ENCODE data around the gene SERPINA6.
"Not testable (repeated sequence)": the region's sequence is repeated elsewhere in the genome, so short reads cannot be mapped to it uniquely, and the experiment has no call there.

SERPINA6 gene

GRCh38 chr14:94354190-94354589 is 31.1 kb upstream of the SERPINA6 start:
- H3K27ac ChIP-seq (ENCODE audit: low read length); DNase-seq (ENCODE audit: low read depth, low spot score); H3K4me3 ChIP-seq (ENCODE audit: low read length); H3K9me3 ChIP-seq (ENCODE audit: control insufficient read depth, insufficient read depth, low read length); H3K4me1 ChIP-seq (ENCODE audit: control insufficient read depth, insufficient read depth, low read length); H3K36me3 ChIP-seq (ENCODE audit: control insufficient read depth, insufficient read depth, low read length); H3K27me3 ChIP-seq (ENCODE audit: control insufficient read depth, insufficient read depth, low read length): not testable (repeated sequence)
- no CpG with 5 or more reads among the region's 8 CpGs for WGBS (ENCODE audit: insufficient coverage, insufficient read length)

DNA sequence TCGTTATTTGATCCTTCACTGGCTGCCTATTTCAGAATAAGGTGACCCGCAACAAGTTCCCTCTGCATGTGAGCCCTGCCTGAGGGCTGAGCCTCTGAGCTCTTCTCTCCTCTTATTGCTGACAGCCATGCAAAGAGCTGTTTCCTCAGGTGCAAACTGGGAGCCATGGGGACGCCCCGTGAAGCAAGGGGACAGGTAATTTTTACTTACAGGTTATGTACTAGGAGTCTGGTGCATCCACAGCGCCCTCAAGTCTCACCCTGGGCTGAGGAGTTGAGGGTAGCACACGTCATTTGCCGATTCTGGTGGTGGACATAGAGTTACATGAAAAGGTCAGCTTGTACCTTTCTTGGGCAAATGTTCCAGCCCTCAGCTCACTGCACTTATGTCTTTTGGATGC is 26.1 kb upstream of the SERPINA6 start:
- no peak for DNase-seq (ENCODE audit: low read depth, low spot score)
- Histone ChIP-seq H3K9me3 (ENCODE audit: control insufficient read depth, insufficient read depth, low read length) (no peaks in the 10 kb centered on the region), H3K27ac (ENCODE audit: low read length) (no peak overlapping the region), H3K4me3 (ENCODE audit: low read length) (no peak overlapping the region), H3K36me3 (ENCODE audit: control insufficient read depth, insufficient read depth, low read length) (no peaks in the 10 kb centered on the region), H3K27me3 (ENCODE audit: control insufficient read depth, insufficient read depth, low read length) (no peaks in the 10 kb centered on the region), H3K4me1 (ENCODE audit: control insufficient read depth, insufficient read depth, low read length) (no peaks in the 10 kb centered on the region)
- no CpG with 5 or more reads among the region's 7 CpGs for WGBS (ENCODE audit: insufficient coverage, insufficient read length)

- Histone ChIP-seq H3K4me1 (ENCODE audit: control insufficient read depth, insufficient read depth, low read length) (no peaks in the 10 kb centered on the region), H3K9me3 (ENCODE audit: control insufficient read depth, insufficient read depth, low read length) (no peaks in the 10 kb centered on the region), H3K27me3 (ENCODE audit: control insufficient read depth, insufficient read depth, low read length) (no peaks in the 10 kb centered on the region), H3K4me3 (ENCODE audit: low read length) (no peak overlapping the region), H3K36me3 (ENCODE audit: control insufficient read depth, insufficient read depth, low read length) (no peaks in the 10 kb centered on the region), H3K27ac (ENCODE audit: low read length) (no peak overlapping the region)
- no peak for DNase-seq (ENCODE audit: low read depth, low spot score)
Observed at GRCh38 chr14:94348836-94349235, 25.7 kb upstream of the SERPINA6 start.

DNA sequence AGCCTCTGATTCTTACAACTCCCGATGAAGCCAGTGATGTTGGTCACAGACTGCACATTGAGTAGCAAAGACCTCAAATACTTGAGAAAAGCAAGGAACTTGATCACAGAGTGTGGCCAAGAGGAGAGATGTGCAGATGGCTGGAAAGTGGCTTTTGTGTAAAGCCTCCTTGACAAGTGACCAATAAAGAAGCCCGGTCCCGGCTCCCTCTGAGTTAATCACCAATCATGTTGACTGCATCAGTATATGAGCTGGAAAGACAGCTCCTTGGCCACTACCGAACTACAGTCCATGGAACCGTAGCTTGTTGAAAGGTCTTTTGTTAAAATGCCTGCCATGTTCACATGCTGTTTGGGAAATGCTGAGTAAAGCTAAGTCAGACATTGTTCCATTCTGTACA is 23.7 kb upstream of the SERPINA6 start:
- Histone ChIP-seq H3K9me3 (ENCODE audit: control insufficient read depth, insufficient read depth, low read length) (no peaks in the 10 kb centered on the region), H3K4me3 (ENCODE audit: low read length) (no peak overlapping the region), H3K27ac (ENCODE audit: low read length) (no peak overlapping the region), H3K36me3 (ENCODE audit: control insufficient read depth, insufficient read depth, low read length) (no peaks in the 10 kb centered on the region), H3K27me3 (ENCODE audit: control insufficient read depth, insufficient read depth, low read length) (no peaks in the 10 kb centered on the region), H3K4me1 (ENCODE audit: control insufficient read depth, insufficient read depth, low read length) (no peaks in the 10 kb centered on the region)
- WGBS (ENCODE audit: insufficient coverage, insufficient read length) = no CpG with 5 or more reads among the region's 5 CpGs
- DNase-seq (ENCODE audit: low read depth, low spot score) = no peak

GRCh38 chr14:94346065-94346786 is 23.1 kb upstream of the SERPINA6 start:
- WGBS (ENCODE audit: insufficient coverage, insufficient read length) = no CpG with 5 or more reads among the region's 24 CpGs
- H3K27ac ChIP-seq (ENCODE audit: low read length); H3K9me3 ChIP-seq (ENCODE audit: control insufficient read depth, insufficient read depth, low read length); DNase-seq (ENCODE audit: low read depth, low spot score); H3K4me1 ChIP-seq (ENCODE audit: control insufficient read depth, insufficient read depth, low read length); H3K4me3 ChIP-seq (ENCODE audit: low read length); H3K36me3 ChIP-seq (ENCODE audit: control insufficient read depth, insufficient read depth, low read length); H3K27me3 ChIP-seq (ENCODE audit: control insufficient read depth, insufficient read depth, low read length): not testable (repeated sequence)

DNA sequence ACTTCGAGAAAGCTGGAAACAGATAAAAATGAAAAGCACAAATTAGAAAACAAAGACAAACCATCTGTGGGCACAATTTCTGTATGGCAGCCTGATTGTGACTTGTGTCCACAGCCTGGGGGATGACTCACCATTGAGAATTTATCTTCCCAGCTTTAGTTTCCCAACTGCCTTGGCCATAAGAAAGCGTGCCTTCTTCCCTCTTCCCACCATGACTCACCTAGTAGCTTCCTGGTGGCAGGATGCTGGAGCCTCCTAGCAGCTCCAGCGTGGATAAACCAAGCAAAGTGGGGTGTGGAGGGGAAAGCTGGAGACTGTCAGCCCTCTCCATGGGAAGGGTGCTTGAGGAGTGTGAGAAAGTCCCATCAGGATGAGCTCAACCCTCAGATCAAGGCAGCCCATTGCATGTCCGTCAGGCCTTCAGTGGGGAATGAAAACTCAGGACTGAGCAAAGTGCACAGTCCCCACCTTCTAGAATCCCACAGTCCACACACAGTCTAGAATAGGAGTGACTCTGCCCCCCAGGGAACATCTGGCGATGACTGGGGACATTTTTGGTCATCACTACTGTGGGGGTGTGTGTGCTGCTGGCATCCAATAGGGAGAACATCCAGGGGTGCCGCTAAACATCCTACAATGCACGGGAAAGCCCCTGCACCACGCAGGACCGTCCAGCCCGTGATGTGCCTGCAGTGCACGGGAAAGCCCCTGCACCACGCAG is 22.4 kb upstream of the SERPINA6 start:
- H3K27ac ChIP-seq (ENCODE audit: low read length) = no peak overlapping the region
- no peak overlapping the region for H3K4me3 ChIP-seq (ENCODE audit: low read length)
- no CpG with 5 or more reads among the region's 12 CpGs for WGBS (ENCODE audit: insufficient coverage, insufficient read length)
- no peaks in the 10 kb centered on the region for H3K27me3 ChIP-seq (ENCODE audit: control insufficient read depth, insufficient read depth, low read length)
- no peaks in the 10 kb centered on the region for H3K36me3 ChIP-seq (ENCODE audit: control insufficient read depth, insufficient read depth, low read length)
- H3K4me1 ChIP-seq (ENCODE audit: control insufficient read depth, insufficient read depth, low read length) = no peaks in the 10 kb centered on the region
- H3K9me3 ChIP-seq (ENCODE audit: control insufficient read depth, insufficient read depth, low read length) = no peaks in the 10 kb centered on the region
- no peak for DNase-seq (ENCODE audit: low read depth, low spot score)

GRCh38 chr14:94344389-94344788 is 21.3 kb upstream of the SERPINA6 start:
- no CpG with 5 or more reads among the region's 3 CpGs for WGBS (ENCODE audit: insufficient coverage, insufficient read length)
- no peaks in the 10 kb centered on the region for H3K9me3 ChIP-seq (ENCODE audit: control insufficient read depth, insufficient read depth, low read length)
- H3K36me3 ChIP-seq (ENCODE audit: control insufficient read depth, insufficient read depth, low read length) = no peaks in the 10 kb centered on the region
- no peaks in the 10 kb centered on the region for H3K4me1 ChIP-seq (ENCODE audit: control insufficient read depth, insufficient read depth, low read length)
- no peaks in the 10 kb centered on the region for H3K27me3 ChIP-seq (ENCODE audit: control insufficient read depth, insufficient read depth, low read length)
- DNase-seq (ENCODE audit: low read depth, low spot score) = no peak
- no peak overlapping the region for H3K27ac ChIP-seq (ENCODE audit: low read length)
- no peak overlapping the region for H3K4me3 ChIP-seq (ENCODE audit: low read length)

- Histone ChIP-seq H3K36me3 (ENCODE audit: control insufficient read depth, insufficient read depth, low read length) (no peaks in the 10 kb centered on the region), H3K27me3 (ENCODE audit: control insufficient read depth, insufficient read depth, low read length) (no peaks in the 10 kb centered on the region), H3K9me3 (ENCODE audit: control insufficient read depth, insufficient read depth, low read length) (no peaks in the 10 kb centered on the region), H3K4me1 (ENCODE audit: control insufficient read depth, insufficient read depth, low read length) (no peaks in the 10 kb centered on the region), H3K27ac (ENCODE audit: low read length) (no peak overlapping the region), H3K4me3 (ENCODE audit: low read length) (no peak overlapping the region)
- no CpG with 5 or more reads among the region's 8 CpGs for WGBS (ENCODE audit: insufficient coverage, insufficient read length)
- no peak for DNase-seq (ENCODE audit: low read depth, low spot score)
Observed at GRCh38 chr14:94343238-94344005, 20.3 kb upstream of the SERPINA6 start.

- no peaks in the 10 kb centered on the region for H3K36me3 ChIP-seq (ENCODE audit: control insufficient read depth, insufficient read depth, low read length)
- no peaks in the 10 kb centered on the region for H3K4me1 ChIP-seq (ENCODE audit: control insufficient read depth, insufficient read depth, low read length)
- no peak for DNase-seq (ENCODE audit: low read depth, low spot score)
- no peak overlapping the region for H3K4me3 ChIP-seq (ENCODE audit: low read length)
- no CpG with 5 or more reads among the region's 2 CpGs for WGBS (ENCODE audit: insufficient coverage, insufficient read length)
- no peaks in the 10 kb centered on the region for H3K9me3 ChIP-seq (ENCODE audit: control insufficient read depth, insufficient read depth, low read length)
- H3K27me3 ChIP-seq (ENCODE audit: control insufficient read depth, insufficient read depth, low read length) = no peaks in the 10 kb centered on the region
- H3K27ac ChIP-seq (ENCODE audit: low read length) = no peak overlapping the region
Observed at GRCh38 chr14:94342334-94342934, 19.3 kb upstream of the SERPINA6 start.

DNA sequence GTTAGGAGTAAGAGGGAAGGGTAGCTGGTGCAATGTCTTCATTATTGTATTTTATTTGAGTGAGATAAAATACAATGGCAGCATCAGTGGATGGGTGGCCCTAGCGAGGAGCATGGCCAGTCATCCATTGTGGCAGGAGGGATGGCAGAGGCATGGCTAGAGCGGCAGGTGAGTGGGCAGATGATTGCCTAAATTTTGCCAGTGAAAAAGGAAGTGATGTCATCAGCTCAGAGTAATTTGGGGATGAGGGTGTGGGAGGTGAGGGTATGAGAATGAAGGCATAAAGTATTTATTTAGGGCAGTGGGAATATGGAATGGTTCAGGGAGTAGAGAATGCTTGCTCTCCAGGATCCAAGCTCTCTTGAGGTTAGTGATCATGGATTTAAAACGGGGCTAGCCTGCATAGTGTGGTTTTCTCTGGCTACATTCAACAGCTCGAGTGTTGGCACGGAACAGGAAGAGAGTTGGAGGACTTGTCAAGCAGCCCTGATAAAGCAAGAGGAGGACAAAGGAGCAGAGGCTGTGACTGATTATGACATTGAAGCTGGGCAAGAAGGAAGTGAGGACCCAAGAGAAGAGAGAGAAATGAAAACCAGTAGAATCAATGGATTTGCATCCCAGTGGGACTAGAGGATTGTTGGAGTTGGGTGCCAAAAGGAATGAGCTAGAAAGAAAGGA is 18.7 kb upstream of the SERPINA6 start:
- DNase-seq (ENCODE audit: low read depth, low spot score) = no peak
- no CpG with 5 or more reads among the region's 5 CpGs for WGBS (ENCODE audit: insufficient coverage, insufficient read length)
- no peak overlapping the region for H3K4me3 ChIP-seq (ENCODE audit: low read length)
- H3K4me1 ChIP-seq (ENCODE audit: control insufficient read depth, insufficient read depth, low read length) = no peaks in the 10 kb centered on the region
- no peak overlapping the region for H3K27ac ChIP-seq (ENCODE audit: low read length)
- no peaks in the 10 kb centered on the region for H3K36me3 ChIP-seq (ENCODE audit: control insufficient read depth, insufficient read depth, low read length)
- H3K27me3 ChIP-seq (ENCODE audit: control insufficient read depth, insufficient read depth, low read length) = no peaks in the 10 kb centered on the region
- no peaks in the 10 kb centered on the region for H3K9me3 ChIP-seq (ENCODE audit: control insufficient read depth, insufficient read depth, low read length)
